GM13977 (cell line): ENCODE data around the gene BAIAP2L2.
A peak's percentile ranks its signal among the peaks of the same experiment; 100 is the strongest.
"Not testable (repeated sequence)": the region's sequence is repeated elsewhere in the genome, so short reads cannot be mapped to it uniquely, and the experiment has no call there.

Source experiments
- DNase-seq: peaks from one replicate; pipeline ENCODE4 v3.0.0; 2012; ENCODE audit warnings: low spot score
- in situ Hi-C: fragments of 300-500 bp; cut with MboI; formaldehyde crosslinking; loops from one replicate; pipeline ENCODE4 v1.12.0; 2022; ENCODE audit warnings: low sequenced_read_pairs, low pct_unique_long_range_greater_than_20kb, mixed read lengths, inconsistent platforms; ENCODE audit not compliant: unreplicated experiment
- TF ChIP-seq, protein P1 (sequence below): IDR thresholded peaks from 2 replicates; pipeline ENCODE4 v1.5.1; 2012; ENCODE audit warnings: mild to moderate bottlenecking, control low read depth; ENCODE audit not compliant: insufficient read depth; ENCODE audit errors: extremely low read depth, missing control alignments

Gene BAIAP2L2

GRCh38 chr22:38081941-38082828, 28.3 kb downstream of the BAIAP2L2 start:
- TF ChIP-seq, protein P1, sequence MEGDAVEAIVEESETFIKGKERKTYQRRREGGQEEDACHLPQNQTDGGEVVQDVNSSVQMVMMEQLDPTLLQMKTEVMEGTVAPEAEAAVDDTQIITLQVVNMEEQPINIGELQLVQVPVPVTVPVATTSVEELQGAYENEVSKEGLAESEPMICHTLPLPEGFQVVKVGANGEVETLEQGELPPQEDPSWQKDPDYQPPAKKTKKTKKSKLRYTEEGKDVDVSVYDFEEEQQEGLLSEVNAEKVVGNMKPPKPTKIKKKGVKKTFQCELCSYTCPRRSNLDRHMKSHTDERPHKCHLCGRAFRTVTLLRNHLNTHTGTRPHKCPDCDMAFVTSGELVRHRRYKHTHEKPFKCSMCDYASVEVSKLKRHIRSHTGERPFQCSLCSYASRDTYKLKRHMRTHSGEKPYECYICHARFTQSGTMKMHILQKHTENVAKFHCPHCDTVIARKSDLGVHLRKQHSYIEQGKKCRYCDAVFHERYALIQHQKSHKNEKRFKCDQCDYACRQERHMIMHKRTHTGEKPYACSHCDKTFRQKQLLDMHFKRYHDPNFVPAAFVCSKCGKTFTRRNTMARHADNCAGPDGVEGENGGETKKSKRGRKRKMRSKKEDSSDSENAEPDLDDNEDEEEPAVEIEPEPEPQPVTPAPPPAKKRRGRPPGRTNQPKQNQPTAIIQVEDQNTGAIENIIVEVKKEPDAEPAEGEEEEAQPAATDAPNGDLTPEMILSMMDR: no peak
- DNase-seq: peak; percentile 59
- in situ Hi-C loops: no loop called here

DNA sequence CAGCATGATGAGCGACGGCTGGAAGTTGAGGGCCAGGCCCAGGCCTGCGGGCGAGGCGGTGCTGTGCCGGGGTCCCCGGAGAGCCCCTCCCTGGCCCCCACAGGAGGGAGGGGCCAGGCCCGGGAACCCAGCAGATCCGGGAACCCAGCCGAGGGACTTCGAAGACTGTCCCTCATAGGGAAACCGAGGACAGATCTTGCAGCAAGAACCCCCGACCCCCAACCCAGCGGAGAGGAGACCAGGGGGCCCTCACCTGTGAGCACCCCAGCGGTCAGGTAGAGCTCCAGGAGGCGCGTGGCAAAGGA, 28.9 kb downstream of the BAIAP2L2 start:
- no peak for DNase-seq
- in situ Hi-C loops: no loop called here
- TF ChIP-seq, protein P1: no peak

- DNase-seq: no peak
- in situ Hi-C loops: no loop called here
- TF ChIP-seq, protein P1: no peak
Observed at GRCh38 chr22:38080850-38081635, 29.4 kb downstream of the BAIAP2L2 start.

DNA sequence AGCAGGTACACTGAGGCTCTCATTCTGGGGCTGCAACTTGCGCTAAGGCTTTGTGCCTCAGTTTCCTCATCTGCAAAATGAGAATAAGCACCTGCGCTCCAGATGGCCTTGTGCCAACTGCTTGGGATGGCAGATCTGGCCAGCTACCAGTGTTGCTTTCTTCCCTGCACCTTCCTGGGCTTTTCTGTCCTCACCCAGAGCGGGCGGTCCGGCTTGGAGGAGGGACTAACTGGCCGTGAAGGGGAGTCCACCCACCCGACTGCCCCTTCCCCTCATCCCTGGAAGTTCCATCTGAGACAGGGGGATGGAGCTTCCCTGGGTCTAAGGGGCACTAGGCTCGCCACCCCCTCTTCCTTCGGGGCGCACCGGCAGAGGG, 30.0 kb downstream of the BAIAP2L2 start:
- DNase-seq: no peak
- TF ChIP-seq, protein P1: no peak
- in situ Hi-C loops: no loop called here

- in situ Hi-C loops: no loop called here
- DNase-seq: no peak
- TF ChIP-seq, protein P1: no peak
Observed at GRCh38 chr22:38079804-38080203, 30.7 kb downstream of the BAIAP2L2 start.

GRCh38 chr22:38079208-38079607, 31.3 kb downstream of the BAIAP2L2 start:
- DNase-seq, in situ Hi-C loops: not testable (repeated sequence)

- in situ Hi-C loops: no loop called here
- DNase-seq: no peak
- TF ChIP-seq, protein P1: no peak
Observed at GRCh38 chr22:38078046-38078840, 32.2 kb downstream of the BAIAP2L2 start.
